Lung (tissue), 12 donors: ENCODE data around the gene ENOPH1. TPM values are rescaled to one million over a fixed set of nuclear protein-coding genes. Genes with fewer than 3 reads are reported as not detected.

ENCODE experiments used
- ATAC-seq: fragments of 200-7000 bp; cut with Tn5 transposase; one replicate; pipeline ENCODE4 v1.9.1; 2020; ENCODE audit warnings: moderate number of reproducible peaks; ENCODE audit not compliant: insufficient read depth, low FRiP score
- DNase-seq, 3 donors: peaks; one replicate each; pipeline ENCODE4 v3.0.0-alpha.2; 2013 to 2017
- H3K27ac ChIP-seq, 2 donors: one replicate each; pipeline ENCODE4 v1.5.1; 2013; ENCODE audit warnings: mild to moderate bottlenecking in 2 of 2, moderate library complexity in 2 of 2, control low read depth in 1 of 2, inconsistent platforms in 1 of 2, low read depth in 1 of 2, low read length in 1 of 2
- H3K27me3 ChIP-seq, 3 donors: one replicate each; pipeline ENCODE4 v1.5.1; 2013; ENCODE audit warnings: low read length in 2 of 3; ENCODE audit not compliant: control insufficient read depth in 3 of 3, insufficient read depth in 3 of 3
- H3K36me3 ChIP-seq, 4 donors: one replicate each; pipeline ENCODE4 v1.5.1; 2013; ENCODE audit warnings: low read length in 4 of 4, mild to moderate bottlenecking in 1 of 4, moderate library complexity in 1 of 4; ENCODE audit not compliant: control insufficient read depth in 4 of 4, insufficient read depth in 4 of 4
- H3K4me1 ChIP-seq, 5 donors: one replicate each; pipeline ENCODE4 v1.5.1; 2013; ENCODE audit warnings: low read length in 5 of 5, mild to moderate bottlenecking in 2 of 5, moderate library complexity in 1 of 5; ENCODE audit not compliant: control insufficient read depth in 5 of 5, insufficient read depth in 5 of 5
- H3K4me3 ChIP-seq: one replicate; pipeline ENCODE4 v1.5.1; 2013; ENCODE audit warnings: mild to moderate bottlenecking, control low read depth, moderate library complexity
- H3K9ac ChIP-seq, 2 donors: one replicate each; pipeline ENCODE4 v1.5.1; 2013; ENCODE audit warnings: low read length in 2 of 2, control low read depth in 1 of 2; ENCODE audit not compliant: insufficient read depth in 1 of 2
- H3K9me3 ChIP-seq, 4 donors: one replicate each; pipeline ENCODE4 v1.5.1; 2013; ENCODE audit warnings: low read length in 3 of 4, mild to moderate bottlenecking in 1 of 4, moderate library complexity in 1 of 4; ENCODE audit not compliant: control insufficient read depth in 4 of 4, insufficient read depth in 3 of 4
- WGBS, 2 donors: extraction: QIAGEN DNeasy Blood & Tissue Kit; methylation state at CpG; one replicate each; pipeline ENCODE4 v1.1.7; 2013; 5-methylcytosine and 5-hydroxymethylcytosine counted together
- polyA plus RNA-seq, 2 donors: library from polyadenylated mRNA; stranded (reverse); fragments of 200-250 nt; gene quantifications; one replicate each; pipeline ENCODE4 v1.2.1, GENCODE V29; 2013
- total RNA-seq, 2 donors: library from RNA; depleted of rRNA in 1 of 2; stranded (reverse); fragments of >200 nt in 1 of 2; gene quantifications; one replicate each; pipeline ENCODE4 v1.2.1, GENCODE V29; 2014 to 2021
- TF ChIP-seq, protein P1 (sequence below): IDR thresholded peaks from 2 replicates; pipeline ENCODE4 v1.5.1; 2012; ENCODE audit warnings: mild to moderate bottlenecking; ENCODE audit errors: control extremely low read depth, extremely low read depth
- donor health status: control.
- donor health status: control.
- donor health status: Bipolar disorder and iron deficiency.
- donor health status: healthy.
- donor health status: DM: yes; HTN: yes; CAD: no.

ENOPH1 gene
- total and polyA plus RNA-seq, 4 donors, result 28.5 to 45.3 (median 34.0) TPM

DNA sequence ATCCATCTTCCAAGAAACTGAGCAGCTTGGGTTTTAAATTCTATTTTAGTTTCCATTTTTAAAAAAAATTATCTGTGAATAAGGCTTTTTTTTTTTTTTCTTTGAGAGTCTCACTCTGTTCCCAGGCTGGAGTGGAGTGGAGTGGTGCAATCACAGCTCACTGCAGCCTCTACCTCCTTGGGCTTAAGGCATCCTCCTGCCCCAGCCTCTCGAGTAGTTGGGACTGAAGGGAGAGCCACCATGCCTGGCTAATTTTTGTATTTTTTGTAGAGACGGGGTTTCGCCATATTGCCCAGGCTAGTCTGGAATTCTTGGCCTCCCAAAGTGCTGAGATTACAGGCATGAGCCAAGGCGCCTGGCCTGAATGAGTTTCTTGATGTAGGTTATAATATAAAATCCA lies 1.4 kb downstream of the ENOPH1 start:
- Histone ChIP-seq H3K9me3 (no peaks in the 10 kb centered on the region), H3K4me3 (no peak overlapping the region), H3K36me3 (peaks cover 1 to 20% (median 6%) of the 10 kb centered on the region in 4 donors), H3K27ac (no peak overlapping the region), H3K27me3 (no peaks in the 10 kb centered on the region), H3K9ac (no peak overlapping the region), H3K4me1 (peaks cover 0 to 23% (median 3%) of the 10 kb centered on the region in 5 donors)
- WGBS, 2 donors, result 96% methylated on average over 4 of the region's 4 CpGs
- TF ChIP-seq, protein P1, sequence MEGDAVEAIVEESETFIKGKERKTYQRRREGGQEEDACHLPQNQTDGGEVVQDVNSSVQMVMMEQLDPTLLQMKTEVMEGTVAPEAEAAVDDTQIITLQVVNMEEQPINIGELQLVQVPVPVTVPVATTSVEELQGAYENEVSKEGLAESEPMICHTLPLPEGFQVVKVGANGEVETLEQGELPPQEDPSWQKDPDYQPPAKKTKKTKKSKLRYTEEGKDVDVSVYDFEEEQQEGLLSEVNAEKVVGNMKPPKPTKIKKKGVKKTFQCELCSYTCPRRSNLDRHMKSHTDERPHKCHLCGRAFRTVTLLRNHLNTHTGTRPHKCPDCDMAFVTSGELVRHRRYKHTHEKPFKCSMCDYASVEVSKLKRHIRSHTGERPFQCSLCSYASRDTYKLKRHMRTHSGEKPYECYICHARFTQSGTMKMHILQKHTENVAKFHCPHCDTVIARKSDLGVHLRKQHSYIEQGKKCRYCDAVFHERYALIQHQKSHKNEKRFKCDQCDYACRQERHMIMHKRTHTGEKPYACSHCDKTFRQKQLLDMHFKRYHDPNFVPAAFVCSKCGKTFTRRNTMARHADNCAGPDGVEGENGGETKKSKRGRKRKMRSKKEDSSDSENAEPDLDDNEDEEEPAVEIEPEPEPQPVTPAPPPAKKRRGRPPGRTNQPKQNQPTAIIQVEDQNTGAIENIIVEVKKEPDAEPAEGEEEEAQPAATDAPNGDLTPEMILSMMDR, result no peak
- ATAC-seq (no peak), DNase-seq (no peak)

DNA sequence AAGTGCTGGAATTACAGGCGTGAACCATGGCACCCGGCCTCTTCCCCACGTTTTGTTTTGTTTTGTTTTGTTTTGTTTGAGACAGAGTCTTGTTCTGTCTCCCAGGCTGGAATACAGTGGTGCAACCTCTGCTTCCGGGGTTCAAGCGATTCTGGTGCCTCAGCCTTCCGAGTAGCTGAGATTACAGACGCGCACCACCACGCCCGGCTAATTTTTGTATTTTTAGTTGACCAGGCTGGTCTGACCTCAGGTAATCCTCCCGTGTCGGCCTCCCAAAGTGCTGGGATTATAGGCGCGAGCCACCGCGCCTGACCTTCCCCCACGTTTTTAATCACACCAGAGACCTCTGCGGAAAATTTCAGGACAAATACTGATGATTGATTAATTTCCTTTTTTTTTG lies 2.2 kb downstream of the ENOPH1 start:
- no peaks in the 10 kb centered on the region for H3K27me3 ChIP-seq
- no peak for DNase-seq
- no peak overlapping the region for H3K9ac ChIP-seq
- WGBS, 2 donors, result 75 to 89% methylated on average over 18 of the region's 18 CpGs
- H3K36me3 ChIP-seq, result peaks cover 0 to 16% (median 3%) of the 10 kb centered on the region in 4 donors
- TF ChIP-seq, protein P1, result no peak
- H3K27ac ChIP-seq, result no peak overlapping the region
- no peak overlapping the region for H3K4me3 ChIP-seq
- no peak for ATAC-seq
- H3K9me3 ChIP-seq, result no peaks in the 10 kb centered on the region
- peaks cover 0 to 15% (median 2%) of the 10 kb centered on the region in 5 donors for H3K4me1 ChIP-seq

DNA sequence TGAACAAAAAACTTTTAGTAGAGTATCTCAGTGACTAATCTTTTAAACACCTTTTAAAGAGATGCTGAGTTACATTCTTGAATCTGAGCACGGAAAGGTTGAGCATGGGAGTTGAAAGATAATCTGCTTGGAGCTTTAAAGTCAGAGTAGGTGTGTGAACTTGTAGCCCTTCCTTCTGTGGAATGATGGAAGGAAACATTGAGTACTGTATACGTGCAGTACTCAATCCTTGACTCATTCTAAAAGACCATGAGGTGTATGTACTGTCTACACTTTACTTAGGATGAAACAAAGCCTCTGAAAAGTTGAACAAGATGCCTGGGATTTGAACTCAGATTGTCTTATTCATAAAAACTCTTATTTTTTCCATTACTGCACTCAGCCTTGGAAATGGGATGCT lies 3.4 kb downstream of the ENOPH1 start:
- peaks cover 0 to 12% (median 0%) of the 10 kb centered on the region in 5 donors for H3K4me1 ChIP-seq
- DNase-seq (no peak), ATAC-seq (no peak)
- H3K27me3 ChIP-seq, result no peaks in the 10 kb centered on the region
- no peak overlapping the region for H3K27ac ChIP-seq
- 71 to 82% methylated on average over 2 of the region's 2 CpGs for WGBS, 2 donors
- H3K4me3 ChIP-seq, result no peak overlapping the region
- H3K9me3 ChIP-seq, result no peaks in the 10 kb centered on the region
- H3K36me3 ChIP-seq, result peaks cover 0 to 6% (median 1%) of the 10 kb centered on the region in 4 donors
- TF ChIP-seq, protein P1, result no peak
- H3K9ac ChIP-seq, result no peak overlapping the region

DNA sequence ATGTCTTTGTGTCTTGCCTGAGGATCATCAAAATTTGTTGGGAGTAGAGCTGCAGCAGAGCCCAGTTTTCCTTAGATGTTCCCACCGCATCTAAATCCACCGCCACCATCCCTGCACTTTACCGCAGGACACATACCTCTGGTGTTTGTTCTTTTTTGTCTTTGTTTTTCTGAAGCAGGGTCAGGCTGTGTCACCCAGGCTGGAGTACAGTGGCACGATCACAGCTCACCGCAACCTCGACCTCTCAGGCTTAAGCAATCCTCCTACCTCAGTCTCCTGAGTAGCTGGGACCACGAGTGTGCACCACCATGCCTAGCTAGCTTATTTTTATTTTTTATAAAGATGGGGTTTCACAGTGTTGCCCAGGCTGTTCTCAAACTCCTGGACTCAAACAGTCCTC lies 4.6 kb downstream of the ENOPH1 start:
- H3K9ac ChIP-seq, result no peak overlapping the region
- no peak overlapping the region for H3K27ac ChIP-seq
- H3K4me1 ChIP-seq, result peaks cover 0 to 12% (median 0%) of the 10 kb centered on the region in 5 donors
- no peak for ATAC-seq
- WGBS, 2 donors, result 92 to 96% methylated on average over 7 of the region's 7 CpGs
- TF ChIP-seq, protein P1, result no peak
- no peak for DNase-seq
- H3K9me3 ChIP-seq, result no peaks in the 10 kb centered on the region
- H3K36me3 ChIP-seq, result peaks cover 0 to 6% (median 1%) of the 10 kb centered on the region in 4 donors
- H3K27me3 ChIP-seq, result no peaks in the 10 kb centered on the region
- H3K4me3 ChIP-seq, result no peak overlapping the region
